WTC11 (cell line): ENCODE measurements around the gene CCDC191. TPM values are rescaled to one million over a fixed set of nuclear protein-coding genes. Genes with fewer than 3 reads are reported as not detected.

Experiments
- ATAC-seq: fragments of 200-7000 bp; cut with Tn5 transposase; 2 replicates; pipeline ENCODE4 v1.10.0; 2021; ENCODE audit warnings: mild to moderate bottlenecking, moderate library complexity
- CTCF ChIA-PET: fragments of 300-600 bp; sonication (Branson Sonifier 250); formaldehyde crosslinking; loops from one replicate; lab custom pipeline; 2021; ENCODE audit warnings: antibody characterized with exemption; lab: Charles Lee
- POLR2A ChIA-PET: fragments of 350-600 bp; sonication (Branson Sonifier 250); formaldehyde crosslinking; loops from one replicate; lab custom pipeline; 2021; ENCODE audit warnings: antibody characterized with exemption; lab: Charles Lee
- DNase-seq: peaks from one replicate; pipeline ENCODE4 v3.0.0; 2021; ENCODE audit warnings: low spot score
- H3K27ac Mint-ChIP-seq: 2 replicates; pipeline ENCODE4 v1.8.0; 2021; ENCODE audit warnings: mixed read lengths
- H3K27me3 Mint-ChIP-seq: 2 replicates; pipeline ENCODE4 v1.8.0; 2021; ENCODE audit warnings: low read depth, mild to moderate bottlenecking, moderate library complexity, mixed read lengths
- H3K36me3 Mint-ChIP-seq: 2 replicates; pipeline ENCODE4 v1.8.0; 2021; ENCODE audit warnings: mixed read lengths
- H3K4me1 Mint-ChIP-seq: 2 replicates; pipeline ENCODE4 v1.8.0; 2022; ENCODE audit warnings: mixed read lengths
- H3K4me3 Mint-ChIP-seq: 2 replicates; pipeline ENCODE4 v1.8.0; 2021; ENCODE audit warnings: mild to moderate bottlenecking, moderate library complexity, mixed read lengths
- H3K9me3 Mint-ChIP-seq: 2 replicates; pipeline ENCODE4 v1.8.0; 2021; ENCODE audit warnings: mixed read lengths
- AFF4 ChIP-seq: sonication (generic); formaldehyde crosslinking; IDR thresholded peaks from 2 replicates; pipeline ENCODE4 v1.8.1; 2023; ENCODE audit warnings: mild to moderate bottlenecking, missing genetic modification reagents, borderline replicate concordance
- E2F4 ChIP-seq: sonication (generic); formaldehyde crosslinking; IDR thresholded peaks from 2 replicates; pipeline ENCODE4 v1.8.1; 2022; ENCODE audit warnings: low read depth, mild to moderate bottlenecking, moderate library complexity, missing genetic modification reagents, borderline replicate concordance
- FOXJ3 ChIP-seq: sonication (generic); formaldehyde crosslinking; IDR thresholded peaks from 2 replicates; pipeline ENCODE4 v1.9.0; 2021; ENCODE audit warnings: missing genetic modification reagents, mild to moderate bottlenecking, borderline replicate concordance
- IRF1 ChIP-seq: sonication (generic); formaldehyde crosslinking; IDR thresholded peaks from 2 replicates; pipeline ENCODE4 v1.8.0; 2023; ENCODE audit warnings: missing genetic modification reagents
- NFE2L1 ChIP-seq: sonication (generic); formaldehyde crosslinking; IDR thresholded peaks from 2 replicates; pipeline ENCODE4 v1.8.1; 2023; ENCODE audit warnings: missing genetic modification reagents
- NR3C1 ChIP-seq: sonication (generic); formaldehyde crosslinking; conservative IDR thresholded peaks from 2 replicates; pipeline ENCODE4 v1.8.1; 2023; ENCODE audit warnings: low read depth, mild to moderate bottlenecking, missing genetic modification reagents
- PREB ChIP-seq: sonication (generic); formaldehyde crosslinking; IDR thresholded peaks from 2 replicates; pipeline ENCODE4 v1.8.1; 2022; ENCODE audit warnings: mild to moderate bottlenecking, missing genetic modification reagents, moderate library complexity, borderline replicate concordance
- RORB ChIP-seq: fragments of 250-450 bp; sonication (Bioruptor Pico); IDR thresholded peaks from 2 replicates; pipeline ENCODE4 v1.9.0; 2021; ENCODE audit warnings: mild to moderate bottlenecking
- STAT6 ChIP-seq: sonication (generic); formaldehyde crosslinking; conservative IDR thresholded peaks from 2 replicates; pipeline ENCODE4 v1.8.1; 2023; ENCODE audit warnings: mild to moderate bottlenecking, low read depth, missing genetic modification reagents, moderate library complexity
- ZNF219 ChIP-seq: sonication (generic); formaldehyde crosslinking; IDR thresholded peaks from 2 replicates; pipeline ENCODE4 v1.8.0; 2023; ENCODE audit warnings: missing genetic modification reagents, mild to moderate bottlenecking, borderline replicate concordance
- ZNF416 ChIP-seq: fragments of 250-450 bp; sonication (Bioruptor Pico); IDR thresholded peaks from 2 replicates; pipeline ENCODE4 v1.9.0; 2021; ENCODE audit warnings: mild to moderate bottlenecking, inconsistent platforms
- ZNF512 ChIP-seq: sonication (generic); formaldehyde crosslinking; IDR thresholded peaks from 2 replicates; pipeline ENCODE4 v1.8.1; 2022; ENCODE audit warnings: missing genetic modification reagents, borderline replicate concordance
- ZNF671 ChIP-seq: fragments of 250-450 bp; sonication (Bioruptor Pico); IDR thresholded peaks from 2 replicates; pipeline ENCODE4 v1.8.0; 2021; ENCODE audit warnings: mild to moderate bottlenecking
- total RNA-seq: library from RNA; stranded (reverse); gene quantifications from 3 replicates; pipeline ENCODE4 v1.2.3, GENCODE V29; 2021
- TF ChIP-seq, protein P1 (sequence below): sonication (generic); formaldehyde crosslinking; IDR thresholded peaks from 2 replicates; pipeline ENCODE4 v1.8.1; 2023; ENCODE audit warnings: mild to moderate bottlenecking, missing genetic modification reagents, moderate library complexity
- TF ChIP-seq, protein P2 (sequence below): fragments of 250-450 bp; sonication (Bioruptor Pico); IDR thresholded peaks from 2 replicates; pipeline ENCODE4 v1.8.0; 2021; ENCODE audit warnings: mild to moderate bottlenecking
- TF ChIP-seq, protein P3 (sequence below): fragments of 250-450 bp; sonication (Bioruptor Pico); IDR thresholded peaks from 2 replicates; pipeline ENCODE4 v1.9.0; 2021; ENCODE audit warnings: mild to moderate bottlenecking

CCDC191 gene
- total RNA-seq, 1 experiment from 2014 or later: 1.6 TPM

GRCh38 chr3:114067804-114068203, 11.5 kb upstream of the CCDC191 start:
- ChIA-PET POLR2A (no interaction called here), CTCF (no interaction called here)
- no peak overlapping the region for H3K27ac Mint-ChIP-seq
- no peaks in the 10 kb centered on the region for H3K9me3 Mint-ChIP-seq
- H3K27me3 Mint-ChIP-seq: no peaks in the 10 kb centered on the region
- no peaks in the 10 kb centered on the region for H3K4me1 Mint-ChIP-seq
- DNase-seq: no peak
- peaks cover 45% of the 10 kb centered on the region for H3K36me3 Mint-ChIP-seq
- TF ChIP-seq, protein P1, sequence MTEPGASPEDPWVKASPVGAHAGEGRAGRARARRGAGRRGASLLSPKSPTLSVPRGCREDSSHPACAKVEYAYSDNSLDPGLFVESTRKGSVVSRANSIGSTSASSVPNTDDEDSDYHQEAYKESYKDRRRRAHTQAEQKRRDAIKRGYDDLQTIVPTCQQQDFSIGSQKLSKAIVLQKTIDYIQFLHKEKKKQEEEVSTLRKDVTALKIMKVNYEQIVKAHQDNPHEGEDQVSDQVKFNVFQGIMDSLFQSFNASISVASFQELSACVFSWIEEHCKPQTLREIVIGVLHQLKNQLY (CRISPR knock-in tag): no peak
- no peak for ATAC-seq
- no peak overlapping the region for H3K4me3 Mint-ChIP-seq

- no peaks in the 10 kb centered on the region; the same call in 1 of the 2 replicates for H3K27me3 Mint-ChIP-seq
- DNase-seq: no peak
- no peaks in the 10 kb centered on the region for H3K9me3 Mint-ChIP-seq
- H3K27ac Mint-ChIP-seq: 0 out of 2 replicates have a peak overlapping the region, but pooled peaks have one; percentile 23
- H3K4me3 Mint-ChIP-seq: no peak overlapping the region
- no peak for ATAC-seq
- peaks cover 16% of the 10 kb centered on the region for H3K4me1 Mint-ChIP-seq
- H3K36me3 Mint-ChIP-seq: peaks cover 10% of the 10 kb centered on the region
- POLR2A ChIA-PET: no interaction called here
- CTCF ChIA-PET: no interaction called here
- TF ChIP-seq STAT6 (CRISPR knock-in tag): no peak
- no peak for TF ChIP-seq NR3C1 (CRISPR knock-in tag)
- TF ChIP-seq ZNF416: no peak
- no peak for TF ChIP-seq E2F4
- no peak for TF ChIP-seq ZNF219 (CRISPR knock-in tag)
- TF ChIP-seq ZNF671: no peak
- TF ChIP-seq RORB (CRISPR knock-in tag): no peak
- TF ChIP-seq ZNF512 (CRISPR knock-in tag): no peak
- TF ChIP-seq IRF1 (CRISPR knock-in tag): no peak
- no peak for TF ChIP-seq NFE2L1 (CRISPR knock-in tag)
- TF ChIP-seq, protein P2, sequence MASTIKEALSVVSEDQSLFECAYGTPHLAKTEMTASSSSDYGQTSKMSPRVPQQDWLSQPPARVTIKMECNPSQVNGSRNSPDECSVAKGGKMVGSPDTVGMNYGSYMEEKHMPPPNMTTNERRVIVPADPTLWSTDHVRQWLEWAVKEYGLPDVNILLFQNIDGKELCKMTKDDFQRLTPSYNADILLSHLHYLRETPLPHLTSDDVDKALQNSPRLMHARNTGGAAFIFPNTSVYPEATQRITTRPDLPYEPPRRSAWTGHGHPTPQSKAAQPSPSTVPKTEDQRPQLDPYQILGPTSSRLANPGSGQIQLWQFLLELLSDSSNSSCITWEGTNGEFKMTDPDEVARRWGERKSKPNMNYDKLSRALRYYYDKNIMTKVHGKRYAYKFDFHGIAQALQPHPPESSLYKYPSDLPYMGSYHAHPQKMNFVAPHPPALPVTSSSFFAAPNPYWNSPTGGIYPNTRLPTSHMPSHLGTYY (CRISPR knock-in tag): no peak
- no peak for TF ChIP-seq FOXJ3
- TF ChIP-seq AFF4: no peak
- no peak for TF ChIP-seq PREB (CRISPR knock-in tag)
- TF ChIP-seq, protein P3, sequence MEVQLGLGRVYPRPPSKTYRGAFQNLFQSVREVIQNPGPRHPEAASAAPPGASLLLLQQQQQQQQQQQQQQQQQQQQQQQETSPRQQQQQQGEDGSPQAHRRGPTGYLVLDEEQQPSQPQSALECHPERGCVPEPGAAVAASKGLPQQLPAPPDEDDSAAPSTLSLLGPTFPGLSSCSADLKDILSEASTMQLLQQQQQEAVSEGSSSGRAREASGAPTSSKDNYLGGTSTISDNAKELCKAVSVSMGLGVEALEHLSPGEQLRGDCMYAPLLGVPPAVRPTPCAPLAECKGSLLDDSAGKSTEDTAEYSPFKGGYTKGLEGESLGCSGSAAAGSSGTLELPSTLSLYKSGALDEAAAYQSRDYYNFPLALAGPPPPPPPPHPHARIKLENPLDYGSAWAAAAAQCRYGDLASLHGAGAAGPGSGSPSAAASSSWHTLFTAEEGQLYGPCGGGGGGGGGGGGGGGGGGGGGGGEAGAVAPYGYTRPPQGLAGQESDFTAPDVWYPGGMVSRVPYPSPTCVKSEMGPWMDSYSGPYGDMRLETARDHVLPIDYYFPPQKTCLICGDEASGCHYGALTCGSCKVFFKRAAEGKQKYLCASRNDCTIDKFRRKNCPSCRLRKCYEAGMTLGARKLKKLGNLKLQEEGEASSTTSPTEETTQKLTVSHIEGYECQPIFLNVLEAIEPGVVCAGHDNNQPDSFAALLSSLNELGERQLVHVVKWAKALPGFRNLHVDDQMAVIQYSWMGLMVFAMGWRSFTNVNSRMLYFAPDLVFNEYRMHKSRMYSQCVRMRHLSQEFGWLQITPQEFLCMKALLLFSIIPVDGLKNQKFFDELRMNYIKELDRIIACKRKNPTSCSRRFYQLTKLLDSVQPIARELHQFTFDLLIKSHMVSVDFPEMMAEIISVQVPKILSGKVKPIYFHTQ (CRISPR knock-in tag): no peak
These were observed 4.8 kb upstream of the CCDC191 start for GRCh38 chr3:114060906-114061655.
